DOHH2 (cell line): ENCODE measurements around the gene NR1H4.

Source experiments
- H3F3A ChIP-seq: fragments of 200-600 bp; sonication (generic), shearing (Covaris generic); 2 replicates; pipeline ENCODE4 v1.6.0; 2016; ENCODE audit warnings: antibody characterized with exemption, mild to moderate bottlenecking; ENCODE audit not compliant: control insufficient read depth, insufficient read depth
- H3K27ac ChIP-seq: fragments of 200-600 bp; sonication (generic); 2 replicates; pipeline ENCODE4 v1.5.1; 2014; ENCODE audit warnings: low read depth, mild to moderate bottlenecking, low read length, moderate library complexity
- H3K27me3 ChIP-seq: fragments of 200-600 bp; sonication (generic); 2 replicates; pipeline ENCODE4 v1.6.1; 2014; ENCODE audit warnings: mild to moderate bottlenecking, low read length, mixed read lengths; ENCODE audit not compliant: control insufficient read depth
- H3K36me3 ChIP-seq: fragments of 200-600 bp; sonication (generic); 2 replicates; pipeline ENCODE4 v1.6.1; 2014; ENCODE audit warnings: mild to moderate bottlenecking, low read length, moderate library complexity, mixed read lengths; ENCODE audit not compliant: control insufficient read depth
- H3K4me1 ChIP-seq: fragments of 200-600 bp; sonication (generic); 2 replicates; pipeline ENCODE4 v1.6.1; 2014; ENCODE audit warnings: mild to moderate bottlenecking, low read length, mixed read lengths; ENCODE audit not compliant: control insufficient read depth
- H3K4me2 ChIP-seq: fragments of 200-600 bp; sonication (generic); 2 replicates; pipeline ENCODE4 v1.6.0; 2014; ENCODE audit warnings: mild to moderate bottlenecking, low read length, moderate library complexity
- H3K4me3 ChIP-seq: fragments of 200-600 bp; sonication (generic); 2 replicates; pipeline ENCODE4 v1.5.1; 2014; ENCODE audit warnings: mild to moderate bottlenecking, low read length, mixed read lengths
- H3K79me2 ChIP-seq: fragments of 200-600 bp; sonication (generic); 2 replicates; pipeline ENCODE4 v1.6.1; 2014; ENCODE audit warnings: mild to moderate bottlenecking, low read length, mixed read lengths; ENCODE audit not compliant: control insufficient read depth
- H3K9me2 ChIP-seq: fragments of 200-600 bp; sonication (generic); replicated peaks from 2 replicates; pipeline ENCODE4 v1.6.1; 2014; ENCODE audit warnings: mild to moderate bottlenecking, low read length, mixed read lengths; ENCODE audit not compliant: control insufficient read depth
- H3K9me3 ChIP-seq: fragments of 200-600 bp; sonication (generic); 2 replicates; pipeline ENCODE4 v1.6.1; 2014; ENCODE audit warnings: antibody characterized with exemption, low read length, mixed read lengths; ENCODE audit not compliant: control insufficient read depth, insufficient read depth
- H4K20me1 ChIP-seq: fragments of 200-600 bp; sonication (generic); 2 replicates; pipeline ENCODE4 v1.6.0; 2014; ENCODE audit warnings: low read depth, mild to moderate bottlenecking, antibody characterized with exemption, low read length, moderate library complexity; ENCODE audit not compliant: control insufficient read depth, insufficient read depth
- EZH2phosphoT487 ChIP-seq: fragments of 200-600 bp; sonication (generic); IDR thresholded peaks from 2 replicates; pipeline ENCODE4 v1.6.1; 2017; ENCODE audit warnings: borderline replicate concordance, mild to moderate bottlenecking, antibody characterized with exemption, low read length, moderate library complexity, mixed read lengths
- TF ChIP-seq, protein P1 (sequence below): fragments of 200-600 bp; sonication (generic); IDR thresholded peaks from one replicate; pipeline ENCODE4 v1.5.1; 2014; ENCODE audit warnings: antibody characterized with exemption, mild to moderate bottlenecking, low read depth, low read length; ENCODE audit not compliant: poor library complexity, severe bottlenecking

Gene NR1H4

DNA sequence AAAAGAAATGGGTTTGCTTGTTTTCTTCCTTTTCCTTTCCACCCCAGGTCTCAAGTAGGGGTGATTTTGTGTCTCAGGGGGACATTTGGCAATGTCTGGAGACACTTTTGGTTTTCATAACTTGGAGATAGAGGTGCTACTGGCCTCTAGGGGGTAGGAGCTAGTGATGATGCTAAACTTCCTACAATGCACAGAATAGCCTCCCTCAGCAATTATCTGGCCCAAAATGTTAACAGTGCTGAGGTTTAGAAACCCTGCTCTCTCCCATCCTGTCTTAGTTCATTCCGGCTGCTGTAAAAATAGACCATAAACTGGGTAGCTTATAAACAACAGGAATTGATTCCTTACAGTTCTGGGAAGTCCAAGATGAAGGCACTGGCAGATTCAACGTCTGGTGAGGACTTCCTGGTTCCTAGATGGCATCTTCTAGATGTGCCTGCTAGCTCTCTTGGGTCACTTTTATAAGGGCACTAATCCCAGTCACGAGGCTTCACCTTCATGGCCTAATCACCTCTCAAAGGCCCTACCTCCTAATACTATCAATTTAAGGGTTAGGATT is 92.4 kb downstream of the NR1H4 start:
- Histone ChIP-seq H3K4me2 (no peak overlapping the region), H3K4me3 (no peak overlapping the region), H3K36me3 (no peaks in the 10 kb centered on the region), H3K27ac (no peak overlapping the region), H3K27me3 (no peaks in the 10 kb centered on the region), H3F3A (no peaks in the 10 kb centered on the region), H3K9me3 (no peaks in the 10 kb centered on the region), H3K9me2 (no peaks in the 10 kb centered on the region), H3K4me1 (no peaks in the 10 kb centered on the region), H3K79me2 (no peaks in the 10 kb centered on the region), H4K20me1 (no peaks in the 10 kb centered on the region)
- no peak for TF ChIP-seq EZH2phosphoT487
- TF ChIP-seq, protein P1, sequence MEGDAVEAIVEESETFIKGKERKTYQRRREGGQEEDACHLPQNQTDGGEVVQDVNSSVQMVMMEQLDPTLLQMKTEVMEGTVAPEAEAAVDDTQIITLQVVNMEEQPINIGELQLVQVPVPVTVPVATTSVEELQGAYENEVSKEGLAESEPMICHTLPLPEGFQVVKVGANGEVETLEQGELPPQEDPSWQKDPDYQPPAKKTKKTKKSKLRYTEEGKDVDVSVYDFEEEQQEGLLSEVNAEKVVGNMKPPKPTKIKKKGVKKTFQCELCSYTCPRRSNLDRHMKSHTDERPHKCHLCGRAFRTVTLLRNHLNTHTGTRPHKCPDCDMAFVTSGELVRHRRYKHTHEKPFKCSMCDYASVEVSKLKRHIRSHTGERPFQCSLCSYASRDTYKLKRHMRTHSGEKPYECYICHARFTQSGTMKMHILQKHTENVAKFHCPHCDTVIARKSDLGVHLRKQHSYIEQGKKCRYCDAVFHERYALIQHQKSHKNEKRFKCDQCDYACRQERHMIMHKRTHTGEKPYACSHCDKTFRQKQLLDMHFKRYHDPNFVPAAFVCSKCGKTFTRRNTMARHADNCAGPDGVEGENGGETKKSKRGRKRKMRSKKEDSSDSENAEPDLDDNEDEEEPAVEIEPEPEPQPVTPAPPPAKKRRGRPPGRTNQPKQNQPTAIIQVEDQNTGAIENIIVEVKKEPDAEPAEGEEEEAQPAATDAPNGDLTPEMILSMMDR: no peak

GRCh38 chr12:100566887-100567637 is 93.4 kb downstream of the NR1H4 start:
- Histone ChIP-seq H3K9me2 (no peaks in the 10 kb centered on the region), H3K27me3 (no peaks in the 10 kb centered on the region), H3K36me3 (no peaks in the 10 kb centered on the region), H3K4me3 (no peak overlapping the region), H3K4me1 (no peaks in the 10 kb centered on the region), H4K20me1 (no peaks in the 10 kb centered on the region), H3K79me2 (no peaks in the 10 kb centered on the region), H3K27ac (no peak overlapping the region), H3F3A (no peaks in the 10 kb centered on the region), H3K9me3 (no peaks in the 10 kb centered on the region), H3K4me2 (no peak overlapping the region)
- TF ChIP-seq EZH2phosphoT487: no peak
- TF ChIP-seq, protein P1: no peak

- no peaks in the 10 kb centered on the region for H3F3A ChIP-seq
- H3K9me3 ChIP-seq: no peaks in the 10 kb centered on the region
- H3K4me1 ChIP-seq: no peaks in the 10 kb centered on the region; the same call in 1 of the 2 replicates
- H3K79me2 ChIP-seq: no peaks in the 10 kb centered on the region
- no peaks in the 10 kb centered on the region for H3K27me3 ChIP-seq
- no peaks in the 10 kb centered on the region for H3K36me3 ChIP-seq
- no peak overlapping the region for H3K4me2 ChIP-seq
- no peak overlapping the region for H3K27ac ChIP-seq
- H4K20me1 ChIP-seq: no peaks in the 10 kb centered on the region
- TF ChIP-seq, protein P1: no peak
- TF ChIP-seq EZH2phosphoT487: no peak
- no peak overlapping the region for H3K4me3 ChIP-seq
- H3K9me2 ChIP-seq: no peaks in the 10 kb centered on the region
These were observed 94.3 kb downstream of the NR1H4 start for GRCh38 chr12:100567945-100568344.
